Stimulated activated CD8-positive, alpha-beta memory T cell treated with anti-CD3 and anti-CD28 coated beads, Interleukin-15, amount 100 ng/mL, for 4 hours (primary cell): ENCODE measurements around the gene DYNLRB1.

Experiments used
- DNase-seq, 2 donors: peaks; one replicate each; pipeline ENCODE4 v3.0.0-alpha.2; 2020; ENCODE audit warnings: low read depth in 2 of 2

The DYNLRB1 gene

DNA sequence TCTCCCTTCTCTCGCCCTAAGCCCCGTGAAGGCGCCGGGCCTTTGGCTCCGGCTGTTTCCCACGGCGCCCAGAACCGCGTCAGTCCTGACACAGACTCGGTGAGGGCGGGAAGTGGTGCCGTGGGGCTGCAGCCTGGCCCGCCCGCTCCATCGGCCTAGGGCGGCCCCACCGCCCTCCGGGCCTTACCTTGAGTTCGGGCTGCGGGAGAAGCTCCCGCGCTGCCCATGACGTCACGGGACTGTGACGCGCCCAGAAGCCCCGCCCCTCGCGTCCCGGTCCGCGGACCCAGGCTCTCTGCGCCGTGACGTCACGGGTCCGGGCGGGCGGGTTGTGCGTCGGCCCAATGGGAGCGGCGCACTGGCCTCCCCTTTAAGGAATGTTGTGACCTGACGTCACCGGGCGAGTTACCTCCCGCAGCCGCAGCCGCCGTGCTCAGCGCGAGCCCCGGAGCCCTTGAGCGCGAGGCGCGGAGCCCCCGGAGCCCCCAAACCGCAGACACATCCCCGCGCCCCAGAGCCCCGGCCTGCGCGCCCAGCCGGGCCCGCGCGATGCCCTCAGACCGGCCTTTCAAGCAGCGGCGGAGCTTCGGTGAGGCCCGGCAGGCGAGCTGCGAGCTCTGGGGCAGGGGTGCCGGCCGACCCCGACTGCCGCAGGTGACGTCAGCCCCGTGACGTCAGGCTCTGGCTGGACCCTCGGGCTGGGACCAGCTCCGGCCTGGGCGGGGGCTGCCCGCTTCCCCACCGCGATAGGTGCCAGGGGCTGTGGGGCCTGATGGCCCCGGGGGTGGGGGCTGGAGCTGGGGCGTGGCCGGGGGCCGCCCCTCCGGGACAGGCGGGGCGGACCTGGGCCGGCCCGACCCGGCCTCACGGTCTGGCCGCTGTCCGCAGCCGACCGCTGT, 42.3 kb downstream of the DYNLRB1 start, which contains the start of gene MAP1LC3A:
Gene MAP1LC3A, plus strand, starts transcription at position 399 of the 899 bp plus-strand sequence. Its CDS starts 151 bp downstream, at position 550.
- peak; percentile 84 for DNase-seq

DNA sequence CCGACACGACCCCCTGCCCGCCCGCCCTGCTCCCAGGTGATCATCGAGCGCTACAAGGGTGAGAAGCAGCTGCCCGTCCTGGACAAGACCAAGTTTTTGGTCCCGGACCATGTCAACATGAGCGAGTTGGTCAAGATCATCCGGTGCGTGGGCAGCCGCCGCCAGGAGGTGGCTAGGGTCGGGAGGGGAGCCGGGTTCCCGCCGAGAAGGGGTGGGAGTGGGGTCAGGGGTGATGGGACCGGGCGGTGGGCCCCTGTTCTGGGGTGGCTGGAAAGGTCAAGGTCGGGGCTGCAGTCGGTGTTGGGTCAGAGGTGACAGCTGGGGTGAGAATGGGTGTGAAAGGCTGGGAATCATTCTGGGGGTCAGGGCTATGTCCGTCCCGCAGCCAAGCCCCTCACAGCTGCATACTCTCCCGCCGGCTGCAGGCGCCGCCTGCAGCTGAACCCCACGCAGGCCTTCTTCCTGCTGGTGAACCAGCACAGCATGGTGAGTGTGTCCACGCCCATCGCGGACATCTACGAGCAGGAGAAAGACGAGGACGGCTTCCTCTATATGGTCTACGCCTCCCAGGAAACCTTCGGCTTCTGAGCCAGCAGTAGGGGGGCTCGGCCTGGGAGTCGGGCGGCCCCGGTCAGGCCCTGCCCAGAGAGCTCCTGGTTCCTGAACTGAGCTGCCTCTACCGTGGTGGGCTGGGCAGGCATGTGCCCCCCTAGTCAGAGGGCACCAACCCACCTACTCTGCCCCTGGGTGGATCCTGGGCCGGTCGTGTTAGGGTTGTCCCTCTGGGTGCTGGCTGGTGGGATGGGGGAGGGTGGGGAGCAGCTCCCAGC, 43.3 kb downstream of the DYNLRB1 start:
- no peak for DNase-seq

DNA sequence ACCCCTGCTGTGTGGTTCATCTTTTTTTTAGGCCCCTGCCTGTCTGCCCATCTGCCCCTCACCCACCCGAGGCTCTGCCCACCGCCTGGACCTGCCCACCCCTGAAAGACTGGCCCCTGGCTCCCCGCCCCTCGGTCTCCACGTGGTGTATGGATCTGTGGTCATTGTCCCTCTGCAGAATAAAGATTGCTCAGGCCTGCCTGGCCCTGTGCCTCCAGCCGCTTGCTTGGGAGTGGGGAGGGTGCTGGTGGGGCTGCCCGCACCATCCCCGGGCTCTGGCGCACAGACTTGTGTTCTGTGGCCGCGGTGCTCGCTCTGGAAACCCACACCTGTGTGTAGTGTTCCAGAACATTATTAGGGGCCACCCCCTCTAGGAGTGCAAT, 43.9 kb downstream of the DYNLRB1 start:
- no peak for DNase-seq

GRCh38 chr20:34560614-34561013, 44.4 kb downstream of the DYNLRB1 start:
- DNase-seq = no peak

DNA sequence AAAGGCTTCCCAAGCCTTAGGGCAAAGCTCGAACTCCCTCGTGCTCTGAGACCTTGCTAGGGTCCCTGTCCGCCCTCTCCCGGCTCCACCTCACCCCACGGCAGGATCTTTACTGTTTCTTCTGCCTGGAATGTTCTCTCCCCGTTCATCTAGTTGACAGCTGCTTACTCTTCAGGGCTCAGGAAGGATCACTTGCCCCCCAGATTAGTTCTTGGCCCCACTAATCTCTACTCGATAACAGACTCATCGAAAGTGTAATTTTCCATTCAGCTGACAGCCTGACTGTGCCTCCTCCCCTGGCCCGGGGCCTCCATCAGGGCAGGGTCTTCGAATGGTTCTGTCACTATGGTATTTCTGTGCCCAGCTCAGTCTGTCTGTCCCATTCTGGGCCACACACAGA, 45.4 kb downstream of the DYNLRB1 start:
- no peak for DNase-seq

GRCh38 chr20:34562641-34563040, 46.4 kb downstream of the DYNLRB1 start:
- DNase-seq = no peak

DNA sequence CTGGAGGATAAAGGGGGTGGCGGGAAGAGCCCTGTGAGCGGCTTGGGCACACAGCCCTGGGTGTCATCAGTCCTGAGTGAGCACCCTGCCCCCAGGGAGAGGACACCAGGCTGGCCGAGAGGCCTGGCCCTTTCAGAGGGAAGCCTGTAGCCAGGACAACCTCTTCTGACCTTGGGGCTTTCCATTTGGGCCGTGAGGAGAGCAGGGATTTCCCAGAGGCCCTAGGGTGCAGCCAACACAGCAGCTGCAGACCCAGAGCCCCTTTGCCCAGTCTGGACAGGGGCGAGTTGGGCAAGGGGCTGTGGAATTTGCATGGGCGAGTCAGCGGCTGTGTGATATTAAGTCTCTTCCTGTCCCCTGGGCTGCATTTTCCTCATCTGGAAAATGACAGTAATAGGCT, 48.6 kb downstream of the DYNLRB1 start:
- no peak for DNase-seq

GRCh38 chr20:34566978-34567891, 51.0 kb downstream of the DYNLRB1 start:
- no peak for DNase-seq

GRCh38 chr20:34567892-34568865, 52.0 kb downstream of the DYNLRB1 start:
- no peak for DNase-seq

GRCh38 chr20:34569598-34569997, 53.4 kb downstream of the DYNLRB1 start:
- no peak for DNase-seq

GRCh38 chr20:34570859-34571306, 54.7 kb downstream of the DYNLRB1 start:
- DNase-seq = no peak

- DNase-seq = no peak
These were observed 55.5 kb downstream of the DYNLRB1 start for GRCh38 chr20:34571753-34572152.

- DNase-seq = no peak
These were observed 57.5 kb downstream of the DYNLRB1 start for GRCh38 chr20:34573541-34574300.

- DNase-seq = no peak
These were observed 58.2 kb downstream of the DYNLRB1 start for GRCh38 chr20:34574426-34574825.

DNA sequence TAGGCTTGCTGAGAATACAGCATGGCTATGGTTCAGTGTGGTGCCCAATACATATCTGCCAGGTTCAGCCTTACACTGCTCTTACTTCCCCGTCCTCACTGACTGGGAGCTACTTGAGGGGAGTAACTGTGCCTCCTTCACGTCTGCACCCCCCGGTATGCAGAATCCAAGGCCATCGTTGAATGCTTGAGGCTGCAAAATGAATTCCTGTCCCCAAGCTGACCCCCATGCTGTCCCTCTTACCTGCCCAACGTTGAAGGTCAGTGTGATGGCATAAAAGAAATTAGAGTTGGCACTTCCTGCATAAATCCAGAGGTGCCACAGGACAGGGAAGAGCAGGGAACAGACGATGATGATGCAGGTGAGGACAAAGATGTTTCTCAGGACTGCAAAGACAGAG, 58.6 kb downstream of the DYNLRB1 start:
- DNase-seq = no peak

DNA sequence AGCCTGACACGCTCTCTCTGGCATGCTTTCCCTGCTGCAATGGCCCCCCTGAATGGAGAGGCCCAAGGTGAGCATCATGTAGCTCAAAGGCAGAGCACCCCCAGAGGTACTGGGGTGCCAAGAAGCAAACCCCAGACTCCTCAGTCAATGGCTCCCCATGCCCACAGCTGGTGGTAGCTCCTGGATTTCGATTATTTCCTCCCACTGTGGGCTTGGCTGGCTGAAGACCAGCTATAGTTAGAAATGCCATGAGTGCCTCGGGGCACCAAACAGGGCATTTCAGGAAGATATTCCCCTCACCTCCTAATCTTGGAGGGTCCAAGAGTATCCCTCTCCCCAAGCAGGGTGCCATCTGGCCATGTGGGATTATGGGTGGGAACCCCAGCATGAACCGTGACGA, 59.0 kb downstream of the DYNLRB1 start:
- no peak for DNase-seq

GRCh38 chr20:34575756-34576155, 59.5 kb downstream of the DYNLRB1 start:
- DNase-seq = no peak

- no peak for DNase-seq
These were observed 60.8 kb downstream of the DYNLRB1 start for GRCh38 chr20:34577061-34577460.

GRCh38 chr20:34578025-34578424, 61.8 kb downstream of the DYNLRB1 start:
- DNase-seq = no peak

DNA sequence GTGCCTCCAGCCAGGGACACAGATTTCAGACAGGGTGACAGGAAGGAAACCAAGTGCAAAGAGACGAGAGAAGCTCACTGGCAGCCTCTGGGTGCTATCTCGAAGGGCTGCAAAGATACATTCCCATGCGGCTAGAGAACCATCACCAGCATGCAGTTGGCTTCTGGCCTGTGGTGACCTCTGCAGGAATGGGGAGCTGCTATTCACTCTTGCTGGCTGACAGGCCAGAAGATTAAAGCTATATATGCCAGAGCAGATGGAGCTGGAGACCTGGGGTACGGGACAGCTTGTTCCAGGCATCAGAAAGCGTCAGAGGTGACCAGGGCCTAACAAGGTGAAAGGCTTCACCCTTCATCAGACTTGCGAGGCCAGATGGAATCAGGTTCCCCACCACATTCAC, 62.3 kb downstream of the DYNLRB1 start:
- DNase-seq = no peak
